Uterus (tissue), 4 donors: ENCODE data around the gene KCNIP3. TPM values are rescaled to one million over a fixed set of nuclear protein-coding genes. Genes with fewer than 3 reads are reported as not detected.
A peak's percentile ranks its signal among the peaks of the same experiment; 100 is the strongest.
"Not testable (repeated sequence)": the region's sequence is repeated elsewhere in the genome, so short reads cannot be mapped to it uniquely, and the experiment has no call there.

Experiments used
- DNase-seq, 2 donors: peaks; one replicate each; pipeline ENCODE4 v3.0.0-alpha.2; 2019 to 2020
- H3K27ac ChIP-seq, 2 donors: fragments of 200-600 bp; sonication (generic); 1 replicate in 1 of 2; 2 replicates in 1 of 2; pipeline ENCODE4 v1.5.1; 2016 to 2018
- H3K27me3 ChIP-seq, 2 donors: fragments of 200-600 bp; sonication (generic); one replicate each; pipeline ENCODE4 v1.5.1; 2018 to 2019; ENCODE audit warnings: control low read depth in 1 of 2
- H3K36me3 ChIP-seq, 2 donors: fragments of 200-600 bp; sonication (generic); one replicate each; pipeline ENCODE4 v1.5.1; 2019; ENCODE audit warnings: control low read depth in 1 of 2
- H3K4me1 ChIP-seq, 2 donors: fragments of 200-600 bp; sonication (generic); one replicate each; pipeline ENCODE4 v1.5.1; 2018 to 2019; ENCODE audit warnings: control low read depth in 1 of 2
- H3K4me3 ChIP-seq, 2 donors: fragments of 200-600 bp; sonication (generic); 1 replicate in 1 of 2; 2 replicates in 1 of 2; pipeline ENCODE4 v1.5.1; 2018 to 2019; ENCODE audit warnings: mild to moderate bottlenecking in 1 of 2
- H3K9me3 ChIP-seq, 2 donors: fragments of 200-600 bp; sonication (generic); one replicate each; pipeline ENCODE4 v1.5.1; 2019; ENCODE audit warnings: control low read depth in 1 of 2
- CTCF ChIP-seq, 4 experiments: fragments of 200-600 bp in 2 of 4; fragments of 450-650 bp in 2 of 4; sonication (generic) in 2 of 4; IDR thresholded peaks; one replicate each; pipeline ENCODE4 v1.5.1; 2016 to 2019; ENCODE audit warnings: antibody characterized with exemption in 4 of 4, mild to moderate bottlenecking in 2 of 4, moderate library complexity in 1 of 4
- POLR2A ChIP-seq, 2 donors: fragments of 450-650 bp; IDR thresholded peaks; one replicate each; pipeline ENCODE4 v1.6.1; 2016; ENCODE audit warnings: antibody characterized with exemption in 2 of 2, mild to moderate bottlenecking in 1 of 2, moderate library complexity in 1 of 2
- intact Hi-C: fragments of 100-400 bp; cut with DNase I; formaldehyde crosslinking; loops from one replicate; pipeline ENCODE4 v1.15.1; 2023; ENCODE audit warnings: low total_unique reads
- total RNA-seq, 4 donors: library from RNA; depleted of rRNA in 3 of 4; stranded (reverse); fragments of >200 nt in 3 of 4; gene quantifications; one replicate each; pipeline versions ENCODE4 v1.1.0 to v1.2.4, GENCODE V29; 2014 to 2023
- donor health status: DM: yes; HTN: yes; CAD: no.

Gene KCNIP3
- total RNA-seq, 4 donors from 2014 or later: 1.5 to 18.3 (median 10.8) TPM

DNA sequence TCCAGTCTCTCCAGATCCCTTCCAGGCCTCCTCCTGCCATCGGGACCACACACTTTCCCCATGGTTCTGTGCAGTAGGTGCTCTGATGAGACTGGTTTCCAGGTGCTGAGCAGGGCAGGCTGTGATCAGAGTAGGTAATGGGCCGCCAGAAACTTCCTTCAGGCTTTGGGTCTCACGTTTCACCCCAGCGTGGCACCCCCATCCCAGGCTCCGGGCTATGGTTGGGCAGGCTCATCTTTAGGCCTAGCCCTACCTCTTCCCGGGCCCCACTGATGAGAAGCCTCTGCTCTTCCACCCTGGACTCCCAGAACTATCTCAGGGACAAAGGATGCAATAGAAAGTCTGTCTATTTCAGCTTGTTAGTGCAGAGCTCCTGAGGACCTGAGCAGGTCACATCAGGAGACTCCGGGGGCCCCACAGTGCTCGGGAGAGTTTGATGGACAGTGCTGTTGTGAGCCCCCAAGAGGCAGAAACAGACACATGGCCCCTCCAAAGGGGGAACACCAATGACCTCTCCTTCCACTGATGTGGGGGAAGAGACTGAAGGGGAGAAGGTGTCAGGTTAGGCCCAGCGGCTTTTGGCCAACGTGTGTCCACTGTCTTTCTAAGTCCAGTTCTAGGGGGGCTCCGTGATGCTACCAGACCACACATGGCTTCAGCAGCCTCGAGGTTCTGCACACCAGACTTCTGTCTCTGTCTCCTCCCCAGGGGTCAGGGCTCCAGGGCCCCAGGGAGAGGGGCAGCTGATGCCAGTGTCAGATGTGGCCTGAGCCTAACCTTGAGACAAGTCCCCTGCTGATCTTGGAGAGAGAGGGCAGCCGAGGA lies 28.7 kb upstream of the KCNIP3 start:
- no peaks in the 10 kb centered on the region for H3K27me3 ChIP-seq
- no peaks in the 10 kb centered on the region for H3K4me1 ChIP-seq
- H3K36me3 ChIP-seq: no peaks in the 10 kb centered on the region
- H3K9me3 ChIP-seq: no peaks in the 10 kb centered on the region
- no peak overlapping the region for H3K27ac ChIP-seq
- intact Hi-C loops: no loop called here
- peak in 1 of 2 donors; percentile 5 for DNase-seq
- TF ChIP-seq CTCF (IDR thresholded peaks at IDR 0.05) (no peak), POLR2A (IDR thresholded peaks at IDR 0.05) (no peak)
- H3K4me3 ChIP-seq: no peak overlapping the region

DNA sequence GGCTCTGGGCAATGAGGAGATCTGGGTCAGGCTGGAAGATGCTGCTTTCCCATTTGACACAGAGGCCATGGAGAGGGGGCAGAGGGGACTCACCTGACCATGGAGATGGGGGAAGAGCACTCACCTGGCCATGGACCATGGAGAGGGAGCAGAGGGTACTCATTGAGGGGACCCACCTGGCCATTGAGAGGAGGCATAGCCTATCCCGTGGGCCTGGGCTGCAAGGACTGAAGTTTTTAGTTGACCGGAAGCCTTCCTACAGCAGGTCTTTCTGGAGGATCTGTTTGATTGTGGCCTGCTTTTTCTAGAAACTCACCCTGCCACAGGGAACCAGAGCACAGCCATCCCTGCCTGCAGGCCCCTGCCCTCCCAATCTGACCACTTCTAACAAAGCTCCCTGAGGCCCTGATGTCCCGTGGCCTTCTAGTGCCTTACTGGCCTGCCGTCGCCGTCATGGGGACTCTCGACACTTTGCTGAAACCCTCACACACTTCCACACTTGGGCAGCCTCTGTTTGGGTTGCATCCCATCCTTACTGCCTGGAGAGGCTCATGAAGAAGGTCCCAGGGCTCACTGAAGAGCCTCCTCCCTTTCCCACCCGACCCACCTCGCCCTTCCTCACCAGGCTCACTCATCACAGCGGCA lies 28.0 kb upstream of the KCNIP3 start:
- H3K4me1 ChIP-seq: no peaks in the 10 kb centered on the region
- H3K4me3 ChIP-seq: no peak overlapping the region
- intact Hi-C loops: no loop called here
- H3K9me3 ChIP-seq: no peaks in the 10 kb centered on the region
- TF ChIP-seq POLR2A (IDR thresholded peaks at IDR 0.05): no peak
- TF ChIP-seq CTCF (IDR thresholded peaks at IDR 0.05): no peak
- no peak for DNase-seq
- no peak overlapping the region for H3K27ac ChIP-seq
- H3K36me3 ChIP-seq: no peaks in the 10 kb centered on the region
- H3K27me3 ChIP-seq: no peaks in the 10 kb centered on the region

DNA sequence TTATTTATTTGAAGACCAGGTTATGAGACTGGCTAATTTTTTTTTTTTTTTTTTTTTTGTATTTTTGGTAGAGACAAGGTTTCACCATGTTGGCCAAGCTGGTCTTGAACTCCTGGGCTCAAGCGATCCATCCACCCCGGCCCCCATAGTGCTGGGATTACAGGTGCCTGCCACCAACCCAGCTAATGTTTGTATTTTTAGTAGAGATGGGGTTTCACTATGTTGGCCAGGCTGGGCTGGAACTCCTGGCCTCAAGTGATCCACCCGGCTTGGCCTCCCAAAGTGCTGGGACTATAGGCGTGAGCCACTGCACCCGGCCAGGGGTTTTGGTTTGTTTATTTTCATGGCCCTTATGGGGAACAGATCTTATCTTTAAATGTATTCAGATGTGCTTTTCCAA lies 27.4 kb upstream of the KCNIP3 start:
- intact Hi-C loops, H3K27ac ChIP-seq, H3K27me3 ChIP-seq, H3K9me3 ChIP-seq, H3K4me1 ChIP-seq, H3K4me3 ChIP-seq, H3K36me3 ChIP-seq: not testable (repeated sequence)
- DNase-seq: peak in 1 of 2 donors; percentile 9

GRCh38 chr2:95270541-95271081 lies 26.5 kb upstream of the KCNIP3 start:
- H3K4me1 ChIP-seq: no peaks in the 10 kb centered on the region
- H3K9me3 ChIP-seq: no peaks in the 10 kb centered on the region
- H3K27me3 ChIP-seq: no peaks in the 10 kb centered on the region
- peak in 1 of 2 donors; percentile 4 for DNase-seq
- H3K36me3 ChIP-seq: no peaks in the 10 kb centered on the region
- TF ChIP-seq POLR2A (IDR thresholded peaks at IDR 0.05) (no peak), CTCF (IDR thresholded peaks at IDR 0.05) (no peak)
- H3K4me3 ChIP-seq: no peak overlapping the region
- intact Hi-C loops: no loop called here
- no peak overlapping the region for H3K27ac ChIP-seq

DNA sequence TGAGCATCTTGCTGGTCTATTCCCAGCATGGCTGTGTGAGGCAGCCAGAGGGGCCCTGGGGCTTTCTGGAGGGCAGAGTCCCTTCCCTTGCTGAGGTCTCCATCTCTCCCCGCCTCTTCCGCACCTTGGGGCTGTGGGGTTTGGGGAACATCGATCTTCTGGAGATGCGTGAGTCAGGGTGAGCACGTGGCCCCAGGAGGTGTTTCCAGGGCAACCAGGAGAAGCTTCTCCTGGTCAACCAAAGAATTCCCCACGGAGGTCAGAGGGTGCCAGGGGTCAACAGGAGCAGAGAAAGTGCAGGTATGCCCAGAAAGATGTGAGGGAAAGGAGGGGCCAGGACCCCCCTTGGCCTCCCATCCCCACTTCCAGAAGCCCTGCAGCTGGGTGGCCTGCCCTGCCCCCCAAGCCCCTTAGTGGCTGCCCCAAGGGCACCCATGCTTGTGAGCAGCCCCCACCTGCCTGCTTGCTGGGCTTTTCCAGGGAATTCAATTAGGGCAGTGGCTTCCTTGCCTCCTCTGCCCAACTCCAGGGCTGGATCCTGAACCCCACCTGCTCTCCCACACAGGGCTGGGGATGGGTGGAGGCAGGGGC lies 25.7 kb upstream of the KCNIP3 start:
- H3K27ac ChIP-seq: no peak overlapping the region
- intact Hi-C loops: no loop called here
- H3K4me3 ChIP-seq: no peak overlapping the region
- TF ChIP-seq POLR2A (IDR thresholded peaks at IDR 0.05) (no peak), CTCF (IDR thresholded peaks at IDR 0.05) (no peak)
- no peak for DNase-seq
- H3K9me3 ChIP-seq: no peaks in the 10 kb centered on the region
- H3K27me3 ChIP-seq: no peaks in the 10 kb centered on the region
- H3K36me3 ChIP-seq: no peaks in the 10 kb centered on the region
- no peaks in the 10 kb centered on the region for H3K4me1 ChIP-seq
